ENCODE data around the gene PUM2.

DNA sequence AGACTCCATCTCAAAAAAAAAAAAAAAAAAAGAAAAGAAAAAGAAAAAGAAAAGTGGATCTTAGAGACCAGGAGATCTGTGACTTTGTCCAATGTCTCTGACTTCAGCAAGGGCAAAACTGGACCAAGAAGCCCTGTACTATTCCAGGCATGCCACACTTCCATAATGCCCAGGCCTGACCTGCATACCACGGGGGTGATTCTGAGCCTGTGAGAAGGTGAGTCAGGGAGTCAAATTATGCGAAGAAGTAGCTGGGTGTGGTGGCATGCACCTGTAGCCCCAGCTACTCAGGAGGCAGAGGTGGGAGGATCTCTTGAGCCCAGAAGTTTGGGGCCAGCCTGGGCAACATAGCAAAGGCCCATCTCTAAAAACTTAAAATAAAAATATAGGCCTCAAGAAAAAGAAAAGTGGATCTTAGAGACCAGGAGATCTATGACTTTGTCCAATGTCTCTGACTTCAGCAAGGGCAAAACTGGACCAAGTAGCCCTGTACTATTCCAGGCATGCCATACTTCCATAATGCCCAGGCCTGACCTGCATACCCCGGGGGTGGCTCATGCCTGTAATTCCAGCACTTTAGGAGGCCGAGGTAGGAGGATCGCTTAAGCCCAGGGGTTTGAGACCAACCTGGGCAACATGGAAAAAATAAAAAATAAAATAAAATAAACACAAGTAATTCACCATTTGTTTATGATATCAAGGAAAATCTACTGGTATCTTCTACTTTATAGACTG lies 12.2 kb upstream of the PUM2 start:
- TF ChIP-seq, protein P1, sequence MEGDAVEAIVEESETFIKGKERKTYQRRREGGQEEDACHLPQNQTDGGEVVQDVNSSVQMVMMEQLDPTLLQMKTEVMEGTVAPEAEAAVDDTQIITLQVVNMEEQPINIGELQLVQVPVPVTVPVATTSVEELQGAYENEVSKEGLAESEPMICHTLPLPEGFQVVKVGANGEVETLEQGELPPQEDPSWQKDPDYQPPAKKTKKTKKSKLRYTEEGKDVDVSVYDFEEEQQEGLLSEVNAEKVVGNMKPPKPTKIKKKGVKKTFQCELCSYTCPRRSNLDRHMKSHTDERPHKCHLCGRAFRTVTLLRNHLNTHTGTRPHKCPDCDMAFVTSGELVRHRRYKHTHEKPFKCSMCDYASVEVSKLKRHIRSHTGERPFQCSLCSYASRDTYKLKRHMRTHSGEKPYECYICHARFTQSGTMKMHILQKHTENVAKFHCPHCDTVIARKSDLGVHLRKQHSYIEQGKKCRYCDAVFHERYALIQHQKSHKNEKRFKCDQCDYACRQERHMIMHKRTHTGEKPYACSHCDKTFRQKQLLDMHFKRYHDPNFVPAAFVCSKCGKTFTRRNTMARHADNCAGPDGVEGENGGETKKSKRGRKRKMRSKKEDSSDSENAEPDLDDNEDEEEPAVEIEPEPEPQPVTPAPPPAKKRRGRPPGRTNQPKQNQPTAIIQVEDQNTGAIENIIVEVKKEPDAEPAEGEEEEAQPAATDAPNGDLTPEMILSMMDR (conservative IDR thresholded peaks at IDR 0.05 in 1 of 2, IDR thresholded peaks at IDR 0.05 in 1 of 2; ENCODE audit: extremely low read depth in 1 of 2, insufficient read depth in 1 of 2, low read depth in 1 of 2, low read length in 2 of 2): no peak
- TF ChIP-seq EZH2 (IDR thresholded peaks at IDR 0.05; ENCODE audit: borderline replicate concordance, low read length): no peak
